NOMO-1 (cell line): Measurements from ENCODE around the gene MAGOHB.

Experiments
- DNase-seq, 2 experiments: peaks; one replicate each; lab custom pipeline; 2025; ENCODE audit not compliant: unreplicated experiment in 2 of 2; lab: John Stamatoyannopoulos, UW

The MAGOHB gene

DNA sequence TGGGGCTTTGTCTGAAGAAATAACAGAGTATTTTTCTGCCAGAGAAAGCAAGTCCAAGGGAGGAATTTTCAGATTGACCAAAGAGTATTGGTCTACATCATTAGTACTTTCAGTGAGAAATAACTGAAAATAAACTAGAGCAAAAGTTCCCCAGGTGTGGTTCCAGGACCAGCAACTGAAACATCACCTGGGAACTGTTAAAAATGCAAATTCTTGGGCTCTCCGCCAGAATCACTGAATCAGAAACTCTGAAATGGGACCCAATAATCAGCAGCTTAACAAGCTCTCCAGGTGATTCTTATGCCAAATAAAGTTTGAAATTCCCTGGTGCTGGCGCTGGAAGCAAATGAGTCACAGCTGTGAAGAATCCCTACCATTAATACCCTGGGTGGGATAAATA, 55.6 kb downstream of the MAGOHB start:
- DNase-seq, result no peak

DNA sequence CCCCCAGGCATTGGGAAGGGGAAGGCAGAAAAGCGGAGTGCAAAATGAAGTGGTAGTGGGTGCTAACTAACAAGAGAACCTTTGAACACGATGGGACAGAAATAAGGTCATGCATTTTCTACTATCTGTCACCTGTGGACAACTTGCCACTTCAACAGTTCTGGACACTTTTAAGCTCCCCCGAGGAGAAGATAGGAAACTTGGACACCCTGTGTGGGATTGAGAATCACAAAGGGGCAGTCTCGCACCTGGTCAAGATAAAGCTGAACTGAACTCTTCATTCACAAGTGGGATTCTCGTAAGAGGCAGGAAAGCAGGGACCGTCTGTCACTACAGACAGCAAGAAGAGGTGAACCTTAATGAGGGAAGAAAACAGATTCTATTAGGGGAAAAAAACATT, 56.1 kb downstream of the MAGOHB start:
- DNase-seq, result no peak

DNA sequence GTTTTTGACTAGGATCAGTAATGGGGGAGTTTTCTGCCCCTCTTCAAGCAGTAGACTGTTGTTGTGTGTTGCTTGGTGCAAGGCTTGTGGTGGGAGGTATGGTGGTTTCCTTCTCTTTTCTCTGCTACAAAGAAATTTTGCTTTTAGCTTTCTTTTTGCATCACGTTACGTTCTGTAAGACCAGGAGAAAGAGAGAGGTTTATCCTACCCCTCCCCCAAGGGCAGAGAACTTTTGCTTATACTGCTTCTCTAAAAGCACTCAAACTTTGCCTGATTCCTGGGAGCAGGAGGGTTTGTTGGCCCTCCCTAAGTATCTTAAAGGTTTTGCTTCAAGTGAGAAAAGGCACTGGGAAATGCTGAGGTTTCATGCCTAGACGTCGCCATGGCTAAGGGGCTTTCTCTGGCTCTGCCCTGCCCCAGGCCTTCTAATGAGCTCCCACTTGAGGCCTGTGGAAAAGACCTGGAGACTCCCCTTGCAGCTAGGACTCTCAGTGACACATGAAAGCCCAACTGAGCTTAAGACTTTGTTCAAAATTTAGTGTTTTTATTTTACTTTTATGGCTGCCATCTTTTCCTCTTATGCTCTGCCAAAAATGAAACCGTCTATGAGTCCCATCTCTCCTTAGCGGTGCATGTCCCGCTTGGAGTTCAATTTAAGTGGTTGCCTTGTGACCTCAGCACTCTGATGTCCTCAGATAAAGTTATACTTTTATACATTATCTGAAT, 58.5 kb downstream of the MAGOHB start:
- DNase-seq, result no peak

- no peak for DNase-seq
These were observed 59.1 kb downstream of the MAGOHB start for GRCh38 chr12:10554228-10554755.
